ENCODE results near the gene BCL2L14. TPM values are rescaled to one million over a fixed set of nuclear protein-coding genes. Genes with fewer than 3 reads are reported as not detected.

Gene BCL2L14
- polyA plus RNA-seq (ENCODE audit: insufficient read length), result not detected

DNA sequence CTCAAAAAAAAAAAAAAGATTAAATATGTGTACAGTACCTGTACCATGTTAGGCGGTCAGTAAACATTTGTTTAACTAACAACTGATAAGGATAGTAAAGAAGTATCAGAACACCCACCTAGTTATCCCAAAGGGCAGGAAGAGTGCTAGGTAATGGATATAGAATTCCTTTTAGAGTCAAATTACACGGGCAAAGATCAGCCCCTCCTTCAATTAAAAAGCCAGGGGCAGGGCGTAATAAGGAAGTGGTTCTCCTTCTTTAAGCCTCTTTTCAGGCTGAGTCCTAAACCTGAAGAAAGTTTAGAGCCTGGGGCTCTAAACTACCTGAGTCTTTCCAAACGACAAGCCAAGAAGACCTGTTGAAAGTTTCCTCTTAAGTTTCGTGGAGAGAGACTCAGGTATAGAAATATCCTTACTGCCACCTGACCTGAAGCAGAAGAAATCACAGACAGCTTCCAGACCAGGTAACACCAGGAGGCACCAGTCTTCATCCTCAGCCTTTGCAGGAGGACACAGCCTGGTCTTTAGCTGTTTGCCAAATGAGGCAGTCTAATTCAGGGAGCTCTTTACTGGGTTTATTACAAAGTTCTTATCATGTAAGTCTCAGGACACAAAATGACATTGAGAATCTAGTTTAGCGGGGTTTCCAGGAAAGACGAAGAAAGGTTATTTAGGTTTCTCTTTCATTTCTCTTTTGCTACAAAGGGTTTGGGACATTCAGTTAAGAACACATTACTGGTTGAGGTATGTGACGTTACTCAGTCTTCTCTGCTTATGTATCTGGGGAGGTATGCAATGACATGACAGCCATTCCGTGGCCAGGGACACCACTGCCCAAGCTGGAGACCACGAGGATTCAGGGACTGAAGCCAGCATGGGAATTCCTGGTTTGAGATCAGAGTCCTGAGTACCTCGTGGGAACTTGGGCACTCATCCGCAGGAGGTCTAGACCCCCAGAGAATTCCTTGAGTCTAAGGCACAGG is at the start of gene BCL2L14:
Gene BCL2L14, plus strand, starts transcription at position 266 of the 983 bp plus-strand sequence. CDS start 8,367 bp downstream, outside the sequence.
- no peak for DNase-seq (ENCODE audit: low read depth)

GRCh38 chr12:12022306-12022936 is 48.3 kb upstream of the BCL2L14 start:
- DNase-seq (ENCODE audit: low read depth), result no peak

- DNase-seq (ENCODE audit: low read depth), result no peak
Measured at GRCh38 chr12:12023456-12023855, 47.3 kb upstream of the BCL2L14 start.

DNA sequence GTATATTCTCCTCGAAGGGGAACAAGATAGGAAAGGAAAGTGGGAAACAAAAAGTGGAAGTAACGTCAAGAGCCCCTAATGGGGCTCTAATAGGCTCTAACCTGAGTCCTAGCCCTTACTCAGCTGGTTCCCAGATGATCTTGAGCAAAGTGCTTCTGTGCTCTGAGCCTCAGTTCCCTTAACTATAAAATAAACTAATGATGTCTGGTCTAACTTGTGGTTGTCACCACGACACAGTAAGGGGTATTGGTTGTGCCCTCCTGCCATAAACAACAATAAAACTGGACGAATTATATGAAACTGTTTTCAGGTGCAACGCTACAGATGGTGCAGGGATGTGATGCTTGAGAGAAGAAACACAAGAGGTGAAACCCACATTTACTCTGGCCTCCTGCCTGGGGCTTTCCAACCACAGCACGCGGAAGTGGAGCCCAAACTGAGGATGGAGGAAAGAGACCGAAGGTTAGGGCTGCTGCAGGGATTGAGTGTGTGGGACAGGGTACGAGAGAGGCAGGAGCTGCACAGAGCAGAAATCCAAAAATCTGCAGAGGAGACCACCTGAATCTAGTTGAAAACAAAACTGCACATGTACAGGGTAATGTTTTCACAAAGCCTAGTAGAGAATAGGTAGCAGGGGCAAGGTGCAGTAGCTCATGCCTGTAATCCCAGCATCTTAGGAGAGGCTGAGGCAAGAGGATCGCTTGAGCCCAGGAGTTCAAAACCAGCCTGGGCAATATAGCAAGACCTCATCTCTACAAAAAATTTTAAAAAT is 45.6 kb upstream of the BCL2L14 start:
- DNase-seq (ENCODE audit: low read depth), result no peak

- DNase-seq (ENCODE audit: low read depth), result no peak
Measured at GRCh38 chr12:12025799-12026386, 44.8 kb upstream of the BCL2L14 start.

- no peak for DNase-seq (ENCODE audit: low read depth)
Measured at GRCh38 chr12:12028668-12029402, 41.9 kb upstream of the BCL2L14 start.

DNA sequence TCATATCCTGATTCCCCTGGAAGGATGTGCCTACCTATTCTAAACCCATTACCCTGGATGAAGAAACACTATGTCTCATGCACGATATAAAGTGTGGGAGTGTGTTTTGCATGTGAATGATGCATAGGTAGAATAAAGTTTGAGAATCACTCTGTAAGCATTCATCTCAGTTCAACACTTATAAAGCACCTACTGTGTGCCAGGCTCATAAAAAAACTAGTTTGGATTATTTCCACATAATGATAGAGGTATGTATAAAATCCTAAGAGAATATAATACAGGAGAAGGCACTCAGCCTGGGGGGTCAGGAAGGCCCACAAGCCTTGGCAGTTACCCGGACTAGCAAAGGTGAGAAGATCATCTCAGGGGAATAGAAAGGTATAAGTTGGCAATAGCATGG is 41.1 kb upstream of the BCL2L14 start:
- no peak for DNase-seq (ENCODE audit: low read depth)

DNA sequence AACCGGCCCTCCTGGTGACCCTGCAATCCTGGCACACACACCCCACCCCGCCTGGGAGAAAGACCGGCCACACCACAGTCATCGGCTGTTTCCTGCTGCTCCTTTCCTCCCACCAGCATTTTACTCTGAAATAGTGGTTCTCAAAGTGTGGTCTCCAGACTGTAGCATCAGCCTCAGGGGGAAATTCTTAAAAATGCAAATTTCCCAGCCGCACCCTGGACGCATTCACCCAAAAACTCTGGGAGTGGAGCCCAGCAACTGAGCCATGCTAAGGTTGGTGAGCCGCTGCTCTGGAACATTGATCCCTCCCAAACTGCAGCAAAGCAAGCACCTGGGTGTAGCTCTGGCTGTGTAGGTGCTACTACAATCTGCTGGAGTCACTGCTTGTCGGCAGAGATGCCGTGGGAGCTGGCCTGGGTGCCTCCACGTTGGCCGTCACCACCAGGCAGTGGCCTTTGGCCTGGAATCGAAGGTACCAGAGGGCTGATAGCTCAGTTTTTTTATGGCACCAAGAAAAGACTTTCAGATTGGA is 38.4 kb upstream of the BCL2L14 start:
- DNase-seq (ENCODE audit: low read depth), result no peak

DNA sequence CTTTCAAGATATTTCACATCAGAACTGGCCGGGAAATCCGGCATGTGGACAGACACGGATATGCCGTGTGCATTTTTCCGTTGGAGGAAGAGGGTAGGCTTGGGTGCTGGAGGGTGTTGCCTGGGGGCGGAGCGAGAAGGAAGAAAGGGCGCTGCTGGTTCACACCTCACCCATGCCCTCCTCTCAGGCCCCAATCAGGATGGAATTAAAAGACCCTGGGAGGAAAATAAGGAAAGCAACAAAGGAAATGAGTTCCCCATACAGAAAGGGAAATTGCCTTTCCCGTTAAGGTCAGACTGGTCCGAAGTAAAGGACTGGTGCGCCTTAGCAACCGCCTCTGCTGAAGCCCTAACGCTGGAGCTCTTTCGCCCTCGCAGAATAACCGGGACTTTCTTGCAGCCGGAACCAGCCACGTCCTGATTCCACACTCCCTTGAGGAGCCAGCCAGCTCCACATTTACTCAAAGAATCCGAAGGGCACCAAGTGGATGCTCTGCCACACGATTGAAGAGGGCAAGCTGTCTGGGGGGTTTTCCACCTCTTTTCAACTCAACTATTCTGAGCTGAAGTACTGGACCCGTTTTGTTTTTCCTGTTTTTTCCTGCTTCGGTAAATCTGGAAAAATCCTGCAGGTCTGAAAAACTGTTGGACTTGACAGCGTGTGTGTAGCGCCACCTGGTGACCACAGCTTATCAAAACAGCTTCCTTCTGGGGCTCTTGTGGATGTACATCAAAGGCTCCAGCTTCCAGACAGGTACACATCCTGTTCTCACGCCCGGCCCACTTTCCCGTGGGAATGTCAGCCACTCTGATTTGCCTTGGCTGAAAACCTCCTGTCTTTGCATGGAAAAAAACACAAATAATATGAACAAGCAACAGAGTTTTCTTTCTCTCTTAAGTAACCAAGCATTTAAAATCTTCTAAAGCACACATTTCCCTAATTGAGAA is 37.6 kb upstream of the BCL2L14 start:
- peak; percentile 77 for DNase-seq (ENCODE audit: low read depth)

- DNase-seq (ENCODE audit: low read depth), result no peak
Measured at GRCh38 chr12:12033824-12034223, 36.9 kb upstream of the BCL2L14 start.

- no peak for DNase-seq (ENCODE audit: low read depth)
Measured at GRCh38 chr12:12034344-12034743, 36.4 kb upstream of the BCL2L14 start.

DNA sequence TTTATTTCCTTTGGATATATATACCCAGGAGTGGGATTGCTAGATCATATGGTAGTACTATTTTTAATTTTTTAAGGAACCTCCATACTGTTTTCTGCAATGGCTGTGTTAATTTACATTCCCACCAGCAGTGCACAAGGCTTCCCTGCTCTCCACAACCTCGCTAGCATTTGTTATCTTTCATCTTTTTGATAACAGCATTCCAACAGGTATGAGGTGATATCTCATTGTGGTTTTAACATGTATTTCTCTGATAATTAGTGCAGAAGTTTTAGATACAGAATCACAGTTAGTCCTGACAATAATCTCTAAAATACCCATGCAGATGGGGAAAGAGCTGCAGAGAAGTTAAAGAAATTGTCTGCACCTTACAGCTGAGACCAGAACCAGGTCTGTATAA is 35.5 kb upstream of the BCL2L14 start:
- DNase-seq (ENCODE audit: low read depth), result no peak

DNA sequence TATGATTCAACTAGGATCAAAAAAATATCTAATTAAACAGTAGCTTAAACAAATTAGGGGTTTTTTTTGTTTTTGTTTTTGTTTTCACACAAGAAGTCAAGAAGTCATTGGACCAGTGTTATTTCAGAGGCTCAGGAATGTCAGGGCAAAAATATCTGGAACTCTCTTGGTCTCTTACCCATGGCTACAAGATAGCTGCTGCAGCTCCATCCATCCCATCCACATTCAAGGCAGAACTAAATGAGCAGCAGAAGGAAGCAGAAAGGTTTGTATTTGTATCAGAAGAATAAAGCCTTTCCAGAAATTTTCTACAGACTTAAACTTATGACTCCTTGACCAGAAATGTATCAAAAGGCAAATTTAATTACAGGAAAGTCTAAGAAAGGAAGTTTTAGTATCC is 33.8 kb upstream of the BCL2L14 start:
- DNase-seq (ENCODE audit: low read depth), result no peak

DNA sequence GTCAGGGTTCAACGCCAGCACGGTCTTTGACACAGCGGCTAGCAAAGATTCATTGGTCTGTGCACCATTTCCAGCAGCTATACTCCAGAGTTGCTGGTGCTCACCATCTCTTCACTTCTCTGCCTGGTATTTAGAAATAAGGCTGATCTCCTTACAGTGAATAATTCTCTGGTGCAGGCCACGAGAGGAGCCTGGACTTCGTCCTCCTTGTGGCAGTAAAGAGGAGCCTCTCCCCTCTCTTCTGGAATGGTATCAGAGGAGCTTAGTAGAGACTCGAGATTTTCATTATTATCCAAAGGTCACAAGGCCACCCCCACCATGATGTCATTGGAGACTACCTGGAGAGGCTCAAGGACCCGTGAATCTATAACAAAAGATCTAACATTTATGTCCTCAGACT is 30.8 kb upstream of the BCL2L14 start:
- no peak for DNase-seq (ENCODE audit: low read depth)

GRCh38 chr12:12046401-12046800 is 24.3 kb upstream of the BCL2L14 start:
- DNase-seq (ENCODE audit: low read depth), result no peak

DNA sequence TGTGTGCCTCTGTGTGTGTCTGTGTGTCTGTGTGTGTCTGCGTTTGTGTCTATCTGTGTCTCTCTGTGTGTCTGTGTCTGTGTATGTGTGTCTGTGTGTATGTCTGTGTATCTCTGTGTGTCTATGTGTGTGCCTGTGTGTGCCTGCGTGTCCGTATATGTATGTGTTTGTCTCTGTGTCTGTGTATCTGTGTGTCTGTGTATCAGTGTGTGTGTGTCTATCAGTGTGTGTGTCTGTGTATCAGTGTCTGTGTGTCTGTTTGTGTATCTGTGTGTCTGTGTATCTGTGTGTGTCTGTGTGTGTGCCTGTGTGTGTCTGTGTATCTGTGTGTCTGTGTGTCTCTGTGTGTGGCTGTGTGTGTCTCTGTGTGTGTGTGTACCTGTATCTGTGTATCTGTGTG is 23.1 kb upstream of the BCL2L14 start:
- DNase-seq (ENCODE audit: low read depth), result no peak

GRCh38 chr12:12048266-12048665 is 22.5 kb upstream of the BCL2L14 start:
- no peak for DNase-seq (ENCODE audit: low read depth)

DNA sequence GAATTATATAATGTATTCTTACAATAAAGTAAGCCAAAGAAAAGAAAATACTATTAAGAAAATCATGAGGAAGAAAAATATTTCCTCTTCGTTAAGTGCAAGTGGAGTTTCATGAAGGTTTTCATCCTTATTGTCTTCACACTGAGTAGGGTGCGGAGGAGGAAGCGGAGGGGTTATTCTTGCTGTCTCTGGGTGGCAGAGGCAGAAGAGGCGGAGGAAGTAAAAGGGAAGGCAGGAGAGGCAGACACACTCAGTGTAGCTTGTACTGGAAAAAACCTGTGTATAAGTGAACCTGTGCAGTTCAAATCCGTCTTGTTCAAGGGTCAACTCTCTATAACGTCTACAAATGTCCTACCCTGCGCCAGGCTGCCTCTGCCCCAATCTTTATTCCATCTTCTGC is 22.0 kb upstream of the BCL2L14 start:
- no peak for DNase-seq (ENCODE audit: low read depth)

DNA sequence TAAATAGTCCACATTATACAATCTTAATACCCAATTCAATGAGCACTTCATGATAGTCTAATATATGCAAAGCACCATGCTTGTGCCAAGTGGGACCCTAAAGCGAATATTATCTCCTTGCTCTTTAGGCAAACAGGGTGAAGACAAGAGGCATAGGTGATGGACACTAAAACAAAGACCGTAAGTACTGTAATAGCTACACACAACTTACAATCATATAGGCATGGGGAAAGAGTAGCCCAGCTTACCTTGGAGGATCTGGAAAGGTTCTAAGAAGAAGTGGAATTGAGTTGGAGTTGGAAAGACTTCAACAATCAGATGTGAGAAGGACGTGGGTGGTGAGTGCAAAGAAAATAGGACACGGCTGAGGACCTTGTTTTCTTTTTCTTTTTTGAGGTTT is 19.1 kb upstream of the BCL2L14 start:
- no peak for DNase-seq (ENCODE audit: low read depth)

DNA sequence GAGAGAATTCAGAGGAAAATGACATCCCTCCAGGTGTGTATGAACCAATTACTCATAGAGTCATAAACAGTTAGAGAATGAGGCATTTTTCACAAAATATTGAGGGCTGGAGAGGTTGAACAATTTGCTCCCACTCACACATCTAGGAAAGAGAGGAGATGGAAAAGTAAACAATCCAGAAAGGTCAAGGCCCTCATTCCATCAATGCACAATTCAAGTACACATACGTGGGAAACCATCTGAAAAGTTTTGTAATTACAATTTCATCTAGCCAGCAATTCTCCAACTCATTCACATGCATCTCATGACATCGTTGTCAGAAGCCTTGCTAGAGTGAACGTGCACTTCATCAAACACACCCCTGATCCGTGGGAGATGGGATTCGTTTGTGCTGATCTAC is 15.7 kb upstream of the BCL2L14 start:
- no peak for DNase-seq (ENCODE audit: low read depth)
